Endothelial cell (in vitro differentiated cells): ENCODE data around the gene APLN. TPM values are rescaled to one million over a fixed set of nuclear protein-coding genes. Genes with fewer than 3 reads are reported as not detected.

ENCODE experiments used
- DNase-seq: peaks from one replicate; pipeline ENCODE4 v3.0.0; 2021; ENCODE audit warnings: low spot score
- H3K27ac Mint-ChIP-seq: one replicate; pipeline ENCODE4 v1.8.0; 2021; ENCODE audit warnings: mixed read lengths, inconsistent platforms; ENCODE audit not compliant: unreplicated experiment
- H3K27me3 Mint-ChIP-seq: one replicate; pipeline ENCODE4 v1.8.0; 2021; ENCODE audit warnings: mild to moderate bottlenecking, moderate library complexity, mixed read lengths, inconsistent platforms; ENCODE audit not compliant: unreplicated experiment
- H3K36me3 Mint-ChIP-seq: one replicate; pipeline ENCODE4 v1.8.0; 2021; ENCODE audit warnings: mild to moderate bottlenecking, low read depth, mixed read lengths, inconsistent platforms; ENCODE audit not compliant: unreplicated experiment
- H3K4me1 Mint-ChIP-seq: one replicate; pipeline ENCODE4 v1.8.0; 2021; ENCODE audit warnings: mild to moderate bottlenecking, mixed read lengths, inconsistent platforms; ENCODE audit not compliant: unreplicated experiment
- H3K4me3 Mint-ChIP-seq: one replicate; pipeline ENCODE4 v1.8.0; 2021; ENCODE audit warnings: mild to moderate bottlenecking, mixed read lengths, inconsistent platforms; ENCODE audit not compliant: unreplicated experiment
- H3K9me3 Mint-ChIP-seq: one replicate; pipeline ENCODE4 v1.8.0; 2021; ENCODE audit warnings: mixed read lengths, inconsistent platforms; ENCODE audit not compliant: unreplicated experiment
- CTCF ChIP-seq: fragments of 200-600 bp; sonication (generic); IDR thresholded peaks from one replicate; pipeline ENCODE4 v1.5.0; 2021; ENCODE audit warnings: antibody characterized with exemption; ENCODE audit not compliant: unreplicated experiment
- total RNA-seq: library from RNA; stranded (reverse); fragmentation: NEBNext Ultra II Directional; extraction: Animal tissue kit (Norgen Biotek cat#: 25700); gene quantifications from one replicate; pipeline ENCODE4 v1.2.1, GENCODE V29; 2021; ENCODE audit not compliant: unreplicated experiment

Gene APLN
- total RNA-seq, 1 donor from 2014 or later: 3.5 TPM

GRCh38 chrX:129613596-129613995, 41.2 kb downstream of the APLN start:
- DNase-seq: no peak

GRCh38 chrX:129612396-129612795, 42.4 kb downstream of the APLN start:
- no peak overlapping the region for H3K4me3 Mint-ChIP-seq
- TF ChIP-seq CTCF: no peak
- H3K27me3 Mint-ChIP-seq: no peaks in the 10 kb centered on the region
- no peaks in the 10 kb centered on the region for H3K36me3 Mint-ChIP-seq
- no peak for DNase-seq
- no peaks in the 10 kb centered on the region for H3K4me1 Mint-ChIP-seq
- no peak overlapping the region for H3K27ac Mint-ChIP-seq
- H3K9me3 Mint-ChIP-seq: no peaks in the 10 kb centered on the region

More at GRCh38 chrX:129613596-129613995, 41.2 kb downstream of the APLN start:
- no peaks in the 10 kb centered on the region for H3K4me1 Mint-ChIP-seq
- no peaks in the 10 kb centered on the region for H3K36me3 Mint-ChIP-seq
- H3K27ac Mint-ChIP-seq: peak overlapping the region; percentile 30
- no peaks in the 10 kb centered on the region for H3K27me3 Mint-ChIP-seq
- no peaks in the 10 kb centered on the region for H3K9me3 Mint-ChIP-seq
- no peak overlapping the region for H3K4me3 Mint-ChIP-seq
- no peak for TF ChIP-seq CTCF

- Mint-ChIP-seq H3K4me1 (peaks cover 5% of the 10 kb centered on the region), H3K9me3 (no peaks in the 10 kb centered on the region), H3K36me3 (no peaks in the 10 kb centered on the region), H3K4me3 (no peak overlapping the region), H3K27me3 (no peaks in the 10 kb centered on the region), H3K27ac (no peak overlapping the region)
- TF ChIP-seq CTCF: no peak
- DNase-seq: no peak
Measured at GRCh38 chrX:129609395-129609794, 45.4 kb downstream of the APLN start.

- no peak for TF ChIP-seq CTCF
- no peak for DNase-seq
- no peaks in the 10 kb centered on the region for H3K9me3 Mint-ChIP-seq
- H3K4me1 Mint-ChIP-seq: peaks cover 8% of the 10 kb centered on the region
- no peak overlapping the region for H3K27ac Mint-ChIP-seq
- H3K36me3 Mint-ChIP-seq: no peaks in the 10 kb centered on the region
- no peaks in the 10 kb centered on the region for H3K27me3 Mint-ChIP-seq
- no peak overlapping the region for H3K4me3 Mint-ChIP-seq
Measured at GRCh38 chrX:129608496-129608895, 46.3 kb downstream of the APLN start.

- peak; percentile 69 for TF ChIP-seq CTCF
- DNase-seq: peak; percentile 65
- Mint-ChIP-seq H3K27ac (no peak overlapping the region), H3K4me3 (no peak overlapping the region), H3K9me3 (no peaks in the 10 kb centered on the region), H3K27me3 (no peaks in the 10 kb centered on the region), H3K4me1 (peaks cover 8% of the 10 kb centered on the region), H3K36me3 (no peaks in the 10 kb centered on the region)
Measured at GRCh38 chrX:129606918-129607317, 47.8 kb downstream of the APLN start.
